ENCODE results near the gene ITIH1.

DNA sequence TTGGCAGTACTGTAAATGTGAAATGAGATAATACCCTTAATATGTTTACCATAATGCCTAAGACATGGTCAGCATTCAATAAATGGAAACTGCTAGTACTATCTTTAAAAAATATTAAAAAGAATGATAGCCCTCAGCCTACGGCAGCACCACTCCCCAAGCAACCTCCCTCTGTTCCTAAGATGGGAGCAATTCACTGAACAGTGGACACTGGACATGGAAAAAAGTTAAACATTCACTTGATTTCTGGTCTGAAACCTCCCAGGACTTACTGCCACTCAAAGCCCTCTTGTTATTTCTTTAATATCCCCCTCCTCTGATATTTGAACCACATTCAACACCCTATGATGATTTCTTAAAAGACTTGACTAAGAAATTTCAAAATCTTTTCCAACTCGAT is 33.7 kb upstream of the ITIH1 start:
- TF ChIP-seq EZH2 (IDR thresholded peaks at IDR 0.05; ENCODE audit: borderline replicate concordance, low read depth, low read length, severe bottlenecking): no peak
- TF ChIP-seq, protein P1, sequence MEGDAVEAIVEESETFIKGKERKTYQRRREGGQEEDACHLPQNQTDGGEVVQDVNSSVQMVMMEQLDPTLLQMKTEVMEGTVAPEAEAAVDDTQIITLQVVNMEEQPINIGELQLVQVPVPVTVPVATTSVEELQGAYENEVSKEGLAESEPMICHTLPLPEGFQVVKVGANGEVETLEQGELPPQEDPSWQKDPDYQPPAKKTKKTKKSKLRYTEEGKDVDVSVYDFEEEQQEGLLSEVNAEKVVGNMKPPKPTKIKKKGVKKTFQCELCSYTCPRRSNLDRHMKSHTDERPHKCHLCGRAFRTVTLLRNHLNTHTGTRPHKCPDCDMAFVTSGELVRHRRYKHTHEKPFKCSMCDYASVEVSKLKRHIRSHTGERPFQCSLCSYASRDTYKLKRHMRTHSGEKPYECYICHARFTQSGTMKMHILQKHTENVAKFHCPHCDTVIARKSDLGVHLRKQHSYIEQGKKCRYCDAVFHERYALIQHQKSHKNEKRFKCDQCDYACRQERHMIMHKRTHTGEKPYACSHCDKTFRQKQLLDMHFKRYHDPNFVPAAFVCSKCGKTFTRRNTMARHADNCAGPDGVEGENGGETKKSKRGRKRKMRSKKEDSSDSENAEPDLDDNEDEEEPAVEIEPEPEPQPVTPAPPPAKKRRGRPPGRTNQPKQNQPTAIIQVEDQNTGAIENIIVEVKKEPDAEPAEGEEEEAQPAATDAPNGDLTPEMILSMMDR (IDR thresholded peaks at IDR 0.05; ENCODE audit: extremely low read depth in 1 of 2, insufficient read depth in 1 of 2, low read depth in 1 of 2, low read length in 2 of 2): no peak
- no peak for TF ChIP-seq MYC (IDR thresholded peaks at IDR 0.05; ENCODE audit: low read depth, low read length)
- TF ChIP-seq POLR2AphosphoS5 (IDR thresholded peaks at IDR 0.05; ENCODE audit: insufficient read depth, low read depth, low read length): no peak
- TF ChIP-seq, protein P2, sequence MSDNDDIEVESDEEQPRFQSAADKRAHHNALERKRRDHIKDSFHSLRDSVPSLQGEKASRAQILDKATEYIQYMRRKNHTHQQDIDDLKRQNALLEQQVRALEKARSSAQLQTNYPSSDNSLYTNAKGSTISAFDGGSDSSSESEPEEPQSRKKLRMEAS (IDR thresholded peaks at IDR 0.05; ENCODE audit: insufficient read depth, insufficient read length): no peak
- TF ChIP-seq POLR2A (IDR thresholded peaks at IDR 0.05; ENCODE audit: low read depth, low read length): no peak

Measured in endothelial cell of umbilical vein (primary cell).